HUES48 (cell line): ENCODE measurements around the gene COPS9.

Experiments
- H3K27ac ChIP-seq: one replicate; pipeline ENCODE4 v1.7.0; 2013; ENCODE audit warnings: low read depth, low read length, inconsistent platforms
- H3K27me3 ChIP-seq: 2 replicates; pipeline ENCODE4 v1.6.1; 2013; ENCODE audit warnings: mild to moderate bottlenecking, low read length; ENCODE audit not compliant: control insufficient read depth, insufficient read depth
- H3K36me3 ChIP-seq: 2 replicates; pipeline ENCODE4 v1.6.1; 2013; ENCODE audit warnings: low read length; ENCODE audit not compliant: control insufficient read depth, insufficient read depth
- H3K4me1 ChIP-seq: 2 replicates; pipeline ENCODE4 v1.6.1; 2013; ENCODE audit warnings: mild to moderate bottlenecking, low read length; ENCODE audit not compliant: control insufficient read depth, insufficient read depth
- H3K4me3 ChIP-seq: 2 replicates; pipeline ENCODE4 v1.5.1; 2013; ENCODE audit warnings: mild to moderate bottlenecking, low read depth, low read length
- H3K9ac ChIP-seq: 2 replicates; pipeline ENCODE4 v1.6.1; 2013; ENCODE audit warnings: mild to moderate bottlenecking, low read depth, low read length, moderate library complexity
- H3K9me3 ChIP-seq: 2 replicates; pipeline ENCODE4 v1.6.1; 2013; ENCODE audit warnings: low read length; ENCODE audit not compliant: control insufficient read depth, insufficient read depth

Gene COPS9

GRCh38 chr2:240105982-240106381 lies 30.1 kb downstream of the COPS9 start:
- Histone ChIP-seq H3K4me3 (no peak overlapping the region), H3K4me1 (no peaks in the 10 kb centered on the region), H3K9ac (no peak overlapping the region), H3K36me3 (no peaks in the 10 kb centered on the region), H3K9me3 (no peaks in the 10 kb centered on the region), H3K27me3 (no peaks in the 10 kb centered on the region), H3K27ac (no peak overlapping the region)

- no peak overlapping the region for H3K9ac ChIP-seq
These were observed 33.0 kb downstream of the COPS9 start for GRCh38 chr2:240103136-240103535.

DNA sequence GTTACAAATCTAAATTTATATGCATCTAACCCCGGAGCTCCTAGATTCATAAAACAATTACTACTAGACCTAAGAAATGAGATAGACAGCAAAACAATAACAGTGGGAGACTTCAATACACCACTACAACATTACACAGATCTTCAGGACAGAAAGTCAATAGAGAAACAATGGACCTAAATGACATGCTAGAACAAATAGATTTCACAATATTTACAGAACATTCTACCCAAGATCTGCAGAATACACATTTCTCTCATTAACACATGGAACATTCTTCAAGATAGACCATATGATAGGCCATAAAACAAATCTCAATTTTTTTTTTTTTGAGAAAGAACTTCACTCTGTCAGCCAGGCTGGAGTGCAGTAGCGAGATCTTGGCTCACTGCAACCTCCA lies 37.8 kb downstream of the COPS9 start:
- Histone ChIP-seq H3K9me3 (no peaks in the 10 kb centered on the region), H3K4me1 (peaks cover 13% of the 10 kb centered on the region), H3K27me3 (peaks cover 22% of the 10 kb centered on the region), H3K9ac (no peak overlapping the region), H3K27ac (no peak overlapping the region), H3K4me3 (no peak overlapping the region), H3K36me3 (no peaks in the 10 kb centered on the region)

More at GRCh38 chr2:240103136-240103535, 33.0 kb downstream of the COPS9 start:
- H3K4me1 ChIP-seq, result no peaks in the 10 kb centered on the region
- no peaks in the 10 kb centered on the region for H3K9me3 ChIP-seq
- H3K4me3 ChIP-seq, result no peak overlapping the region
- H3K36me3 ChIP-seq, result no peaks in the 10 kb centered on the region
- no peaks in the 10 kb centered on the region for H3K27me3 ChIP-seq
- no peak overlapping the region for H3K27ac ChIP-seq

DNA sequence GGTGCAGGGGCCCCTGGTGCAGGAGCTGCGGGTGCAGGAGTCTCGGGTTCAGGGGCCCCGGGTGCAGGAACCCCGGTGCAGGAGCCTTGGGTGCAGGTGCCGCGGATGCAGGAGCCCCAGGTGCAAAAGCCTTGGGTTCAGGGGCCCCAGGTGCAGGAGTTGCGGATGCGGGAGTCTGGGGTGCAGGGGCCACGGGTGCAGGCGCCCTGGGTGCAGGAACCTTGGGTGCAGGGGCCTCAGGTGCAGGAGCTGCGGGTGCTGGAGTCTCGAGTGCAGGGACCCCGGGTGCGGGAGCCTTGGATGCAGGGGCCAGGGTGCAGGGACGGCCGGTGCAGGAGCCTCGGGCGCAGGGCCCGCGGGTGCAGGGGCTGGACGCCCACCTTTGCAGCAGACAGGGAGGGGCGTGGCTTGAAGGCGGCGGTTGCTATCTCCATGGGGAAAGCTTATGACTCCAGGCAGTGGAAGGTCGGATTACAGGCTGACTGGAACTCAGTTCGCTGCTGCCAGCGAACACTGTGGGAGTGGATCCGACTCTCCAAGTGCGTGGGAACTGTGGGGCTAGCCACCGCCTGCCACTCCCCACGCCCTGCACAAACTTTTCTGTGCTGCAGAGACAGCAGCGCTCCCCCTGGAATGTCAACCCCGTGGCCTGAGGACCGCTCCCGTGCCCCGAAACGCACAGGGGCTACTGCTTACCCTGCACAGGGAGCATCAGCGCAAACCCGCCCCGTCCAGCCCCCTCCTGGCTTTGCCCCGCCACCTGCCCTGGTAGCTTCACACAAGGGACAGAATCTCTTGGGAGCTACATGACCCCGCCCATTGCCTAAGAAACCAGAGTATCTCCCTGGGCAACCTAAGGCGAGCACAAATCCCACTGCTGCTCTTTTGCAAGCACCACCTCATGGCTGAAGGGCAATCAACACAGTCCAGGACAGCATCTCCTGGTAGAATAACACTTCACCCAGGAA lies 40.3 kb downstream of the COPS9 start:
- Histone ChIP-seq H3K9me3 (no peaks in the 10 kb centered on the region), H3K36me3 (no peaks in the 10 kb centered on the region), H3K4me1 (peaks cover 17% of the 10 kb centered on the region), H3K27me3 (peaks cover 22% of the 10 kb centered on the region), H3K4me3 (peak overlapping the region; percentile 68), H3K9ac (no peak overlapping the region), H3K27ac (no peak overlapping the region)

DNA sequence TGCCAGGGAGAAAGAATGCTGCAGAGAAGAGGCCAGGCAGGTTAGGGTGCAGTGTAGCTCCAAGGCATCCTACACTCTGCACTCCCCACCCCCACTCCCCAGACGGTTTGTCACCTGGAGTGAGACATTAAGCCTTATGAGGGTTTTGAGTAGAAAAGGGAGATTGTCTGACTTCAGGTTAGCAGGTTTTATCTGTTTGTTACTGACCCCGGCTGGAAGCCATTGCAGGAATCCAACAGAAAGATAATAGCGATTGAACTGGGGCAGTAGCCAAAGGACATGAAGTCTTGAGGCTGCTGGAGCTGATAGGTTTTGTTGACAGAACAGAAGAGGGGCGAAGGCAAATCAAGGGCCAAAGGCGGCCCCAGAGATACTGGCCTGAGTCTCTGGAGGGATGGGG lies 46.8 kb downstream of the COPS9 start:
- peaks cover 4% of the 10 kb centered on the region; the same call in 1 of the 2 replicates for H3K4me1 ChIP-seq
- H3K27ac ChIP-seq, result no peak overlapping the region
- H3K4me3 ChIP-seq, result no peak overlapping the region
- H3K9ac ChIP-seq, result no peak overlapping the region
- no peaks in the 10 kb centered on the region for H3K36me3 ChIP-seq
- H3K27me3 ChIP-seq, result no peaks in the 10 kb centered on the region
- H3K9me3 ChIP-seq, result peaks cover 18% of the 10 kb centered on the region

DNA sequence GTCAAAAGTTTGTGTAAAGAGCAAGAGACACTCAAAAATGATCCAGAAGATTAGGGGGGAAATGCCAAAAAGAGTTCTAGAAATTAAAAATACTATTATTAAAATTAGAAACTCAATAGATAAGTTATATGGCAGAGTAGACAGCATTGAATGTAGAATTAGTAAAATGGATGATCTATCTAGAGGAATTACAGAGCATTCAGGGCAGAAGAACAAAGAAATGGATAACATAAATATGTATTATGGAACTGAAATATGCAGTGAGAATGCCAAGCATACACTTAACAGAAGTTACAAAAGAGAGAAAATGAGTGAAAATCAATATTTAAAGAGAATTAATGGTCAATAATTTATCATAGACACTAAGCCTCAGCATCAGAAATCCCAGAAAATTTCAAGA lies 49.5 kb downstream of the COPS9 start:
- Histone ChIP-seq H3K36me3 (no peaks in the 10 kb centered on the region), H3K4me3 (no peak overlapping the region), H3K27ac (no peak overlapping the region), H3K9me3 (peaks cover 18% of the 10 kb centered on the region), H3K4me1 (peaks cover 3% of the 10 kb centered on the region; the same call in 1 of the 2 replicates), H3K9ac (no peak overlapping the region), H3K27me3 (no peaks in the 10 kb centered on the region)
